CD14-positive monocyte (primary cell): Measurements from ENCODE around the gene ACVRL1. TPM values are rescaled to one million over a fixed set of nuclear protein-coding genes. Genes with fewer than 3 reads are reported as not detected.

Experiments
- DNase-seq, 3 donors: peaks; one replicate each; pipeline ENCODE4 v3.0.0-alpha.2; 2011 to 2022
- H2AFZ ChIP-seq: 2 replicates; pipeline ENCODE4 v1.6.0; 2012; ENCODE audit warnings: mild to moderate bottlenecking, low read depth, low read length, inconsistent platforms; ENCODE audit not compliant: insufficient read depth, poor library complexity, severe bottlenecking
- H3K27ac ChIP-seq, 2 donors: 1 replicate in 1 of 2; 2 replicates in 1 of 2; pipeline ENCODE4 v1.5.1; 2012 to 2013; ENCODE audit warnings: low read length in 2 of 2, control low read depth in 1 of 2, inconsistent platforms in 1 of 2, low read depth in 1 of 2, mild to moderate bottlenecking in 1 of 2
- H3K27me3 ChIP-seq, 2 donors: one replicate each; pipeline versions ENCODE4 v1.6.0 to v1.6.1; 2011 to 2013; ENCODE audit warnings: low read length in 2 of 2; ENCODE audit not compliant: control insufficient read depth in 2 of 2, insufficient read depth in 2 of 2
- H3K36me3 ChIP-seq, 2 donors: replicated peaks in 1 of 2; 1 replicate in 1 of 2; 2 replicates in 1 of 2; pipeline versions ENCODE4 v1.5.1 to v1.6.1; 2012 to 2013; ENCODE audit warnings: low read length in 2 of 2, control low read depth in 1 of 2, inconsistent platforms in 1 of 2, mild to moderate bottlenecking in 1 of 2; ENCODE audit not compliant: insufficient read depth in 2 of 2, control insufficient read depth in 1 of 2
- H3K4me1 ChIP-seq, 2 donors: 1 replicate in 1 of 2; 2 replicates in 1 of 2; pipeline versions ENCODE4 v1.5.1 to v1.6.1; 2012 to 2013; ENCODE audit warnings: low read length in 2 of 2, control low read depth in 1 of 2, inconsistent platforms in 1 of 2, mild to moderate bottlenecking in 1 of 2, moderate library complexity in 1 of 2; ENCODE audit not compliant: insufficient read depth in 2 of 2, control insufficient read depth in 1 of 2
- H3K4me2 ChIP-seq: replicated peaks from 2 replicates; pipeline ENCODE3; 2012; ENCODE audit warnings: low read length, moderate library complexity, mild to moderate bottlenecking; ENCODE audit not compliant: poor library complexity, severe bottlenecking; ENCODE audit errors: extremely low read depth
- H3K4me3 ChIP-seq, 3 experiments: fragments of 200-600 bp in 1 of 3; sonication (generic) in 1 of 3; replicated peaks in 1 of 3; 1 replicate in 2 of 3; 2 replicates in 1 of 3; pipeline ENCODE4 v1.5.1; 2011 to 2013; ENCODE audit warnings: low read length in 3 of 3, mild to moderate bottlenecking in 3 of 3, control low read depth in 2 of 3, low read depth in 2 of 3, inconsistent platforms in 1 of 3, moderate library complexity in 1 of 3
- H3K79me2 ChIP-seq: 2 replicates; pipeline ENCODE4 v1.6.0; 2012; ENCODE audit warnings: mild to moderate bottlenecking, control low read depth, inconsistent platforms, low read length, moderate library complexity; ENCODE audit not compliant: insufficient read depth
- H3K9ac ChIP-seq: 2 replicates; pipeline ENCODE4 v1.6.0; 2017; ENCODE audit warnings: low read length, mild to moderate bottlenecking; ENCODE audit not compliant: insufficient read depth, poor library complexity, severe bottlenecking
- H3K9me3 ChIP-seq, 2 donors: replicated peaks in 1 of 2; 1 replicate in 1 of 2; 2 replicates in 1 of 2; pipeline versions ENCODE4 v1.5.1 to v1.6.1; 2012 to 2013; ENCODE audit warnings: low read length in 2 of 2, control low read depth in 1 of 2; ENCODE audit not compliant: control insufficient read depth in 1 of 2, insufficient read depth in 1 of 2
- H4K20me1 ChIP-seq: 2 replicates; pipeline ENCODE4 v1.6.0; 2012; ENCODE audit warnings: mild to moderate bottlenecking, low read length, control low read depth, moderate library complexity; ENCODE audit not compliant: insufficient read depth
- H3K27ac Mint-ChIP-seq, 7 donors: one replicate each; pipeline ENCODE4 v1.8.0; 2020; ENCODE audit warnings: mild to moderate bottlenecking in 7 of 7, mixed read lengths in 7 of 7, moderate library complexity in 6 of 7, inconsistent platforms in 2 of 7
- H3K27me3 Mint-ChIP-seq, 3 donors: one replicate each; pipeline ENCODE4 v1.8.0; 2021 to 2022; ENCODE audit warnings: low read depth in 3 of 3, mild to moderate bottlenecking in 3 of 3, mixed read lengths in 3 of 3, moderate library complexity in 3 of 3, inconsistent platforms in 1 of 3
- H3K36me3 Mint-ChIP-seq, 2 donors: one replicate each; pipeline ENCODE4 v1.8.0; 2020; ENCODE audit warnings: mixed read lengths in 2 of 2, inconsistent platforms in 1 of 2, mild to moderate bottlenecking in 1 of 2
- H3K4me1 Mint-ChIP-seq: one replicate; pipeline ENCODE4 v1.8.0; 2020; ENCODE audit warnings: mild to moderate bottlenecking, mixed read lengths
- H3K4me3 Mint-ChIP-seq, 2 donors: one replicate each; pipeline ENCODE4 v1.8.0; 2020; ENCODE audit warnings: mild to moderate bottlenecking in 2 of 2, mixed read lengths in 2 of 2, moderate library complexity in 1 of 2
- H3K9me3 Mint-ChIP-seq, 7 donors: one replicate each; pipeline ENCODE4 v1.8.0; 2020 to 2022; ENCODE audit warnings: mixed read lengths in 7 of 7, mild to moderate bottlenecking in 6 of 7, moderate library complexity in 6 of 7, inconsistent platforms in 2 of 7
- WGBS: methylation state at CpG from one replicate; pipeline ENCODE4 v1.1.5; 2013; ENCODE audit warnings: missing lambda C conversion rate; ENCODE audit not compliant: insufficient coverage; 5-methylcytosine and 5-hydroxymethylcytosine counted together
- intact Hi-C, 2 donors: fragments of 100-400 bp; cut with micrococcal nuclease; formaldehyde crosslinking; loops; one replicate each; pipeline versions ENCODE4 v1.15.0 to v1.15.1; 2023
- polyA plus RNA-seq, 3 donors: library from polyadenylated mRNA; depleted of rRNA in 1 of 3; unstranded in 2 of 3; stranded (reverse) in 1 of 3; fragments of 300-500 nt in 2 of 3; fragments of >200 nt in 1 of 3; fragmentation: Illumina TruSeq in 2 of 3; gene quantifications; 1 replicate in 2 of 3; 2 replicates in 1 of 3; pipeline ENCODE4 v1.2.3, GENCODE V29; 2012 to 2021
- TF ChIP-seq, protein P1 (sequence below): fragments of 200-600 bp; IDR thresholded peaks from one replicate; pipeline ENCODE4 v1.8.0; 2022; ENCODE audit warnings: antibody characterized with exemption, mild to moderate bottlenecking

Gene ACVRL1
- polyA plus RNA-seq, 3 donors, result 1.5 to 3.6 (median 2.0) TPM

DNA sequence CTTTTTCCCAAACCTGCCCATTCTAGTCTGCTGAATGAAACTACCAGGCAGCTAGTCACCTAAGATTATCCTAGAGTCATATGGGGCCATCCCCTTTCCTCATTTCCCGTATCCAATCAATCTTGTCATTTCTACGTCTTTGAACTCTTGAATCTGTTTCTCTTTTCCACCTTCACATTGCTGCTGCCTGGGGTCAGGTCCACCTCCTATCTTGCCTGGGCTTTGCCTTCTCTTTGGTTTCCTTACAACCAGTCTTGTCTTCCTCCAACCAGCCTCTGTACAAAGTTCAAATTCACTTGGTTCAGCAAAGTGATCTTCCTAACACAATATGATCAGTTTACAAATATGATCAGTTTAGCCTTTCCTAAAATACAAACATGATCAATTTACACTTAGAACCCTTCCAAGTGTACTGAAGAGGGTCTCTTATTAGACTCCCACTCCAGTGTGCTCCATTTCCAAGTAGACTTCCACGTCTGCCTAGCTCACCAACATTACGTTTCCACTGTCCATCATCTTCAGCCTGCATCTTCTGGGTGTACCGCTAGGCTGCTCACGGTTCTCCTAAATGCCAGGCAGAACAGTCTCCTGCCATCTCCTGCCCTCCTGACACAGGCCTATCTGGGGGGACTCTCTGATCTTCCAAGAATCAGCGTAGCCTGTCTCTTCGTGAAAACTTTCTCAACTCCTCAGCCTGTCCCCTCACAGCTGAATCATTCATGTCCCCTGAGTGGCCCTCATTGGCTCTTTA, 40.1 kb downstream of the ACVRL1 start:
- no peak overlapping the region for H2AFZ ChIP-seq
- H3K9ac ChIP-seq, result no peak overlapping the region
- H4K20me1 ChIP-seq, result no peaks in the 10 kb centered on the region
- TF ChIP-seq, protein P1, sequence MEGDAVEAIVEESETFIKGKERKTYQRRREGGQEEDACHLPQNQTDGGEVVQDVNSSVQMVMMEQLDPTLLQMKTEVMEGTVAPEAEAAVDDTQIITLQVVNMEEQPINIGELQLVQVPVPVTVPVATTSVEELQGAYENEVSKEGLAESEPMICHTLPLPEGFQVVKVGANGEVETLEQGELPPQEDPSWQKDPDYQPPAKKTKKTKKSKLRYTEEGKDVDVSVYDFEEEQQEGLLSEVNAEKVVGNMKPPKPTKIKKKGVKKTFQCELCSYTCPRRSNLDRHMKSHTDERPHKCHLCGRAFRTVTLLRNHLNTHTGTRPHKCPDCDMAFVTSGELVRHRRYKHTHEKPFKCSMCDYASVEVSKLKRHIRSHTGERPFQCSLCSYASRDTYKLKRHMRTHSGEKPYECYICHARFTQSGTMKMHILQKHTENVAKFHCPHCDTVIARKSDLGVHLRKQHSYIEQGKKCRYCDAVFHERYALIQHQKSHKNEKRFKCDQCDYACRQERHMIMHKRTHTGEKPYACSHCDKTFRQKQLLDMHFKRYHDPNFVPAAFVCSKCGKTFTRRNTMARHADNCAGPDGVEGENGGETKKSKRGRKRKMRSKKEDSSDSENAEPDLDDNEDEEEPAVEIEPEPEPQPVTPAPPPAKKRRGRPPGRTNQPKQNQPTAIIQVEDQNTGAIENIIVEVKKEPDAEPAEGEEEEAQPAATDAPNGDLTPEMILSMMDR, result no peak
- Mint-ChIP-seq H3K27ac (no peak overlapping the region), H3K36me3 (peaks cover 5 to 8% of the 10 kb centered on the region in 2 donors), H3K4me1 (peaks cover 6% of the 10 kb centered on the region), H3K27me3 (peaks cover 8 to 11% (median 8%) of the 10 kb centered on the region in 3 donors), H3K4me3 (no peak overlapping the region), H3K9me3 (peaks cover 15 to 26% (median 19%) of the 10 kb centered on the region in 7 donors)
- H3K4me2 ChIP-seq, result no peak overlapping the region
- no peaks in the 10 kb centered on the region for H3K36me3 ChIP-seq
- H3K79me2 ChIP-seq, result peaks cover 9% of the 10 kb centered on the region
- H3K27ac ChIP-seq, result no peak overlapping the region
- no peak for DNase-seq
- WGBS, result 96% methylated on average over 8 of the region's 8 CpGs
- H3K9me3 ChIP-seq, result peaks cover 11 to 12% of the 10 kb centered on the region in 2 donors
- peaks cover 4 to 7% of the 10 kb centered on the region in 2 donors for H3K4me1 ChIP-seq
- H3K27me3 ChIP-seq, result peaks cover 3 to 10% of the 10 kb centered on the region in 2 donors
- intact Hi-C loops, result no loop called here
- H3K4me3 ChIP-seq, result no peak overlapping the region

DNA sequence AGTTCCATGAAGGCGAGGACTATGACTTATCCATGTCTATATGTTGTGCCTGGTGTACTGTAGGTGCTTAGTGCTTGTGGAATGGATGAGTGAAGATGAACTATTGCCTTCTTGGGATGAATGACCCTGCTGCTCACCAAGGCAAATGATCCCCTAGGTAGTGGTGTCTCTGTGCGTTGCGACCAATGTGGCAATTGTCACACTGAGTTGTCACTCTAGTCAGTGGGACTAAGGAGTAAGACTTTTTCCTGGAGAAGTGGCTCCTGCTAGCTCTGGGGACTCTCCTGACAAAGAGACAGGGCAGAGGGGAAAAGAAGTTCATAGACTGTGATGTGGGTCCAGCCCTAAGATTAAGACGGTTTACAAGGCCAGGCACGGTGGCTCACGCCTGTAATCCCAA, 40.8 kb downstream of the ACVRL1 start:
- peaks cover 11 to 12% of the 10 kb centered on the region in 2 donors for H3K9me3 ChIP-seq
- peaks cover 8 to 13% of the 10 kb centered on the region in 2 donors for H3K4me1 ChIP-seq
- H3K27me3 ChIP-seq, result peaks cover 3 to 10% of the 10 kb centered on the region in 2 donors
- no peaks in the 10 kb centered on the region for H3K36me3 ChIP-seq
- H3K79me2 ChIP-seq, result peaks cover 15% of the 10 kb centered on the region
- H3K4me2 ChIP-seq, result no peak overlapping the region
- no peak for DNase-seq
- intact Hi-C loops, result no loop called here
- peaks cover 11% of the 10 kb centered on the region for H3K4me1 Mint-ChIP-seq
- H3K27ac ChIP-seq, result no peak overlapping the region
- peaks cover 8 to 9% (median 8%) of the 10 kb centered on the region in 3 donors for H3K27me3 Mint-ChIP-seq
- H3K4me3 ChIP-seq, result no peak overlapping the region
- no peak overlapping the region for H3K9ac ChIP-seq
- peaks cover 8 to 9% of the 10 kb centered on the region in 2 donors for H3K36me3 Mint-ChIP-seq
- H3K27ac Mint-ChIP-seq, result no peak overlapping the region
- no peaks in the 10 kb centered on the region for H4K20me1 ChIP-seq
- WGBS, result 100% methylated on average over 6 of the region's 6 CpGs
- TF ChIP-seq, protein P1, result no peak
- no peak overlapping the region for H2AFZ ChIP-seq
- H3K9me3 Mint-ChIP-seq, result peaks cover 15 to 26% (median 19%) of the 10 kb centered on the region in 7 donors
- no peak overlapping the region for H3K4me3 Mint-ChIP-seq
